Measurements from ENCODE around the gene RNF121.

DNA sequence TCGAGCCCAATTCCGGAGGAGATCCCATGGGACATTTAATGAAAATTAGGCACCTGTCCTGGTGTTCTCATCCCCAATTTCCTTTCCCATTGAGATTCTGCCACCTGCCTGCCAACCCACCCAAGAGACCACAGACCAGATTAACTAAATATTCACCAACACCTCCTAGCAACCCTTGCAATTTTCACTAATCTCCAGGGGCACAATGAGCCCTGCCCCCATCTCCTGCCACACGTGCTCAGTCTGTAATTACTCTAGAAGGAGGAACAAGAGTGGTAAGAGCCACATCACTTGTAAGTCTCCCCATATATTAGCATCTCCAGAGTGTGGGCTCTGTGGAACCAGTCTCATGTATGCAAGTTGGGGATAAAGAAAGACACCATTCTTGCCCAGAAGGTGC is 107.8 kb downstream of the RNF121 start:
- TF ChIP-seq JUN (CRISPR knock-in tag; IDR thresholded peaks at IDR 0.05) (no peak), ATF3 (CRISPR knock-in tag; IDR thresholded peaks at IDR 0.05) (no peak), ESRRA (CRISPR knock-in tag; IDR thresholded peaks at IDR 0.05; ENCODE audit: low read depth) (no peak), ZFP37 (CRISPR knock-in tag; IDR thresholded peaks at IDR 0.05; ENCODE audit: borderline replicate concordance) (no peak), MYC (CRISPR knock-in tag; IDR thresholded peaks at IDR 0.05; ENCODE audit: borderline replicate concordance) (no peak), ZMYM4 (CRISPR knock-in tag; IDR thresholded peaks at IDR 0.05) (no peak), PAWR (CRISPR knock-in tag; IDR thresholded peaks at IDR 0.05; ENCODE audit: borderline replicate concordance) (no peak), CBX5 (CRISPR knock-in tag; IDR thresholded peaks at IDR 0.05; ENCODE audit: borderline replicate concordance) (no peak), ZNF891 (CRISPR knock-in tag; IDR thresholded peaks at IDR 0.05) (no peak), CREB3 (CRISPR knock-in tag; IDR thresholded peaks at IDR 0.05) (no peak), GLI4 (CRISPR knock-in tag; IDR thresholded peaks at IDR 0.05; ENCODE audit: borderline replicate concordance) (no peak)
- TF ChIP-seq, protein P1, sequence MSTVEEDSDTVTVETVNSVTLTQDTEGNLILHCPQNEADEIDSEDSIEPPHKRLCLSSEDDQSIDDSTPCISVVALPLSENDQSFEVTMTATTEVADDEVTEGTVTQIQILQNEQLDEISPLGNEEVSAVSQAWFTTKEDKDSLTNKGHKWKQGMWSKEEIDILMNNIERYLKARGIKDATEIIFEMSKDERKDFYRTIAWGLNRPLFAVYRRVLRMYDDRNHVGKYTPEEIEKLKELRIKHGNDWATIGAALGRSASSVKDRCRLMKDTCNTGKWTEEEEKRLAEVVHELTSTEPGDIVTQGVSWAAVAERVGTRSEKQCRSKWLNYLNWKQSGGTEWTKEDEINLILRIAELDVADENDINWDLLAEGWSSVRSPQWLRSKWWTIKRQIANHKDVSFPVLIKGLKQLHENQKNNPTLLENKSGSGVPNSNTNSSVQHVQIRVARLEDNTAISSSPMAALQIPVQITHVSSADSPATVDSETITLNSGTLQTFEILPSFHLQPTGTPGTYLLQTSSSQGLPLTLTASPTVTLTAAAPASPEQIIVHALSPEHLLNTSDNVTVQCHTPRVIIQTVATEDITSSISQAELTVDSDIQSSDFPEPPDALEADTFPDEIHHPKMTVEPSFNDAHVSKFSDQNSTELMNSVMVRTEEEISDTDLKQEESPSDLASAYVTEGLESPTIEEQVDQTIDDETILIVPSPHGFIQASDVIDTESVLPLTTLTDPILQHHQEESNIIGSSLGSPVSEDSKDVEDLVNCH (CRISPR knock-in tag; IDR thresholded peaks at IDR 0.05): no peak
- TF ChIP-seq, protein P2, sequence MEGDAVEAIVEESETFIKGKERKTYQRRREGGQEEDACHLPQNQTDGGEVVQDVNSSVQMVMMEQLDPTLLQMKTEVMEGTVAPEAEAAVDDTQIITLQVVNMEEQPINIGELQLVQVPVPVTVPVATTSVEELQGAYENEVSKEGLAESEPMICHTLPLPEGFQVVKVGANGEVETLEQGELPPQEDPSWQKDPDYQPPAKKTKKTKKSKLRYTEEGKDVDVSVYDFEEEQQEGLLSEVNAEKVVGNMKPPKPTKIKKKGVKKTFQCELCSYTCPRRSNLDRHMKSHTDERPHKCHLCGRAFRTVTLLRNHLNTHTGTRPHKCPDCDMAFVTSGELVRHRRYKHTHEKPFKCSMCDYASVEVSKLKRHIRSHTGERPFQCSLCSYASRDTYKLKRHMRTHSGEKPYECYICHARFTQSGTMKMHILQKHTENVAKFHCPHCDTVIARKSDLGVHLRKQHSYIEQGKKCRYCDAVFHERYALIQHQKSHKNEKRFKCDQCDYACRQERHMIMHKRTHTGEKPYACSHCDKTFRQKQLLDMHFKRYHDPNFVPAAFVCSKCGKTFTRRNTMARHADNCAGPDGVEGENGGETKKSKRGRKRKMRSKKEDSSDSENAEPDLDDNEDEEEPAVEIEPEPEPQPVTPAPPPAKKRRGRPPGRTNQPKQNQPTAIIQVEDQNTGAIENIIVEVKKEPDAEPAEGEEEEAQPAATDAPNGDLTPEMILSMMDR (CRISPR knock-in tag; IDR thresholded peaks at IDR 0.05): no peak

Measured in HepG2 (cell line).